ENCODE data around the gene C5orf34. TPM values are rescaled to one million over a fixed set of nuclear protein-coding genes. Genes with fewer than 3 reads are reported as not detected.

The C5orf34 gene
- total RNA-seq, 2 donors from 2014 or later, result 0.51 to 0.56 TPM

- Histone ChIP-seq H3K4me3 (no peak overlapping the region), H3K4me1 (peaks cover 0 to 11% of the 10 kb centered on the region in 2 donors), H3K27me3 (no peaks in the 10 kb centered on the region), H3K36me3 (peaks cover 48% of the 10 kb centered on the region), H3K27ac (no peak overlapping the region), H3K9me3 (no peaks in the 10 kb centered on the region)
- DNase-seq (ENCODE audit: low spot score), result no peak
- TF ChIP-seq CTCF (IDR thresholded peaks at IDR 0.05), result no peak
Observed at GRCh38 chr5:43548358-43548757, 33.4 kb upstream of the C5orf34 start.

GRCh38 chr5:43547532-43547931, 32.6 kb upstream of the C5orf34 start:
- no peak for TF ChIP-seq CTCF (IDR thresholded peaks at IDR 0.05)
- Histone ChIP-seq H3K27ac (no peak overlapping the region), H3K36me3 (peaks cover 50% of the 10 kb centered on the region), H3K4me1 (peaks cover 0 to 7% of the 10 kb centered on the region in 2 donors), H3K9me3 (no peaks in the 10 kb centered on the region), H3K27me3 (no peaks in the 10 kb centered on the region), H3K4me3 (no peak overlapping the region)
- DNase-seq (ENCODE audit: low spot score), result no peak

GRCh38 chr5:43543434-43543833, 28.5 kb upstream of the C5orf34 start:
- Histone ChIP-seq H3K4me3 (no peak overlapping the region), H3K27ac (no peak overlapping the region), H3K4me1 (no peaks in the 10 kb centered on the region), H3K36me3 (peaks cover 59% of the 10 kb centered on the region), H3K27me3 (no peaks in the 10 kb centered on the region), H3K9me3 (no peaks in the 10 kb centered on the region)
- TF ChIP-seq CTCF (IDR thresholded peaks at IDR 0.05), result no peak
- DNase-seq (ENCODE audit: low spot score), result no peak

- peaks cover 59% of the 10 kb centered on the region for H3K36me3 ChIP-seq
- no peak for TF ChIP-seq CTCF (IDR thresholded peaks at IDR 0.05)
- DNase-seq (ENCODE audit: low spot score), result no peak
Observed at GRCh38 chr5:43540746-43541145, 25.8 kb upstream of the C5orf34 start.

GRCh38 chr5:43536972-43537371, 22.0 kb upstream of the C5orf34 start:
- H3K27ac ChIP-seq, result no peak overlapping the region
- no peaks in the 10 kb centered on the region for H3K27me3 ChIP-seq
- H3K4me3 ChIP-seq, result no peak overlapping the region
- H3K9me3 ChIP-seq, result no peaks in the 10 kb centered on the region
- no peak for TF ChIP-seq CTCF (IDR thresholded peaks at IDR 0.05)
- H3K36me3 ChIP-seq, result peaks cover 57% of the 10 kb centered on the region
- no peaks in the 10 kb centered on the region for H3K4me1 ChIP-seq
- DNase-seq (ENCODE audit: low spot score), result no peak

More at GRCh38 chr5:43540746-43541145, 25.8 kb upstream of the C5orf34 start:
- Histone ChIP-seq H3K4me3 (no peak overlapping the region), H3K27ac (no peak overlapping the region), H3K9me3 (no peaks in the 10 kb centered on the region), H3K27me3 (no peaks in the 10 kb centered on the region), H3K4me1 (no peaks in the 10 kb centered on the region)

GRCh38 chr5:43533646-43534045, 18.7 kb upstream of the C5orf34 start:
- Histone ChIP-seq H3K4me3 (no peak overlapping the region), H3K27ac (no peak overlapping the region), H3K9me3 (no peaks in the 10 kb centered on the region), H3K27me3 (no peaks in the 10 kb centered on the region), H3K36me3 (peaks cover 70% of the 10 kb centered on the region), H3K4me1 (no peaks in the 10 kb centered on the region)
- TF ChIP-seq CTCF (IDR thresholded peaks at IDR 0.05), result no peak
- DNase-seq (ENCODE audit: low spot score), result no peak

All from right atrium auricular region (tissue), 2 donors.